Endothelial cell of umbilical vein (primary cell): ENCODE measurements around the gene UPF1.

Experiments used
- MAX ChIP-seq: IDR thresholded peaks from 2 replicates; pipeline ENCODE4 v1.6.1; 2011; ENCODE audit not compliant: insufficient read depth, insufficient read length
- POLR2A ChIP-seq: IDR thresholded peaks from 2 replicates; pipeline ENCODE4 v1.6.1; 2012; ENCODE audit warnings: low read depth, mild to moderate bottlenecking, control low read depth, low read length
- TF ChIP-seq, protein P1 (sequence below), 2 donors: IDR thresholded peaks; 1 replicate in 1 of 2; 2 replicates in 1 of 2; pipeline ENCODE4 v1.5.1; 2011; ENCODE audit warnings: low read length in 2 of 2, mild to moderate bottlenecking in 2 of 2, moderate library complexity in 2 of 2, control low read depth in 1 of 2, inconsistent platforms in 1 of 2, low read depth in 1 of 2; ENCODE audit not compliant: insufficient read depth in 1 of 2; ENCODE audit errors: extremely low read depth in 1 of 2

DNA sequence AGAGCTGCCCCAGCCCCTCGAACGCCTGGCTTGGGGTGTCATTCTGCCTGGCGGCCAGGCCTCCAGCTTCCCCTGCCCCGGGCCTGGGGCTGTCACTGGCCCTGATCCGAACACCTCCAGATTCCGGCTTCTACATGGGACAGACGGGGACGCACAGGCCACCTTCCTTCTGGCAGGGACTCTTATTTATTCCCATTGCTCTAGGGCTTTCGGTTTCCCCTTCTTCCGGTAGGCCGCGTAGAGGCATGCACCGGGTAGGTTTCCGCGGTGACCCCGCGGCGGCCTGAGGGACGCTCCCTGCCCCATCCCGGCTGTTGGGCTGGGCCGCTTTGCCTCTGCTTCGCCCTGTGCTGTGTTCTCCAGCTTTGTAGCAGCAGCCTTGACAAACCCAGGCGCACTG is 36.0 kb downstream of the UPF1 start:
- TF ChIP-seq, protein P1, sequence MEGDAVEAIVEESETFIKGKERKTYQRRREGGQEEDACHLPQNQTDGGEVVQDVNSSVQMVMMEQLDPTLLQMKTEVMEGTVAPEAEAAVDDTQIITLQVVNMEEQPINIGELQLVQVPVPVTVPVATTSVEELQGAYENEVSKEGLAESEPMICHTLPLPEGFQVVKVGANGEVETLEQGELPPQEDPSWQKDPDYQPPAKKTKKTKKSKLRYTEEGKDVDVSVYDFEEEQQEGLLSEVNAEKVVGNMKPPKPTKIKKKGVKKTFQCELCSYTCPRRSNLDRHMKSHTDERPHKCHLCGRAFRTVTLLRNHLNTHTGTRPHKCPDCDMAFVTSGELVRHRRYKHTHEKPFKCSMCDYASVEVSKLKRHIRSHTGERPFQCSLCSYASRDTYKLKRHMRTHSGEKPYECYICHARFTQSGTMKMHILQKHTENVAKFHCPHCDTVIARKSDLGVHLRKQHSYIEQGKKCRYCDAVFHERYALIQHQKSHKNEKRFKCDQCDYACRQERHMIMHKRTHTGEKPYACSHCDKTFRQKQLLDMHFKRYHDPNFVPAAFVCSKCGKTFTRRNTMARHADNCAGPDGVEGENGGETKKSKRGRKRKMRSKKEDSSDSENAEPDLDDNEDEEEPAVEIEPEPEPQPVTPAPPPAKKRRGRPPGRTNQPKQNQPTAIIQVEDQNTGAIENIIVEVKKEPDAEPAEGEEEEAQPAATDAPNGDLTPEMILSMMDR (IDR thresholded peaks at IDR 0.05; ENCODE audit: extremely low read depth in 1 of 2, insufficient read depth in 1 of 2, low read depth in 1 of 2, low read length in 2 of 2) = no peak
- TF ChIP-seq MAX (no peak), POLR2A (no peak)
